ENCODE results near the gene HNRNPUL2. TPM values are rescaled to one million over a fixed set of nuclear protein-coding genes. Genes with fewer than 3 reads are reported as not detected.
A peak's percentile ranks its signal among the peaks of the same experiment; 100 is the strongest.

Gene HNRNPUL2
- total RNA-seq, 1 donor from 2014 or later = 45.6 TPM

DNA sequence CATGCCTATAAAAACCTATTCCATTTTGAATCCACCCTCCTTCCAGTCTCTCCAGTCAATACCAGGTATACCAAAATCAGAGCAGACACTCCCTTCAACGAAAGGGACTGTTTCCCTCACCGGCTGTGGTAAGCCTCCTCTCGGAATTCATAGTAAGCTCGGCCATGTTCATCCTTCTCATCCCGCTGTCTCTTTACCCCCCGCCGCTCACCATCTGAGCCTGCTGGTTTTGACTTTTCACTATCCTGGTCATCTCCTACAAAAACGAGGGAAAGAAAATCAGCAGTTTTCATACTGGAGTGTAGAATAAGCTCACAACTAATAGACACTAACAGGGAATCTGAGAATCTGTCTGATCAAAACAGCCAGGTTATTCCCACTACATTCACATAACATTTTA lies 3.1 kb downstream of the HNRNPUL2 start:
- Mint-ChIP-seq H3K4me3 (ENCODE audit: unreplicated experiment) (peak overlapping the region; percentile 96), H3K9me3 (ENCODE audit: low read depth) (no peaks in the 10 kb centered on the region), H3K27ac (ENCODE audit: unreplicated experiment) (peak overlapping the region; percentile 98), H3K27me3 (ENCODE audit: low read depth) (no peaks in the 10 kb centered on the region), H3K4me1 (ENCODE audit: low read depth) (peaks cover 38% of the 10 kb centered on the region), H3K36me3 (ENCODE audit: low read depth) (peaks cover 38% of the 10 kb centered on the region)
- no peak for DNase-seq (ENCODE audit: low spot score)
- TF ChIP-seq, protein P1, sequence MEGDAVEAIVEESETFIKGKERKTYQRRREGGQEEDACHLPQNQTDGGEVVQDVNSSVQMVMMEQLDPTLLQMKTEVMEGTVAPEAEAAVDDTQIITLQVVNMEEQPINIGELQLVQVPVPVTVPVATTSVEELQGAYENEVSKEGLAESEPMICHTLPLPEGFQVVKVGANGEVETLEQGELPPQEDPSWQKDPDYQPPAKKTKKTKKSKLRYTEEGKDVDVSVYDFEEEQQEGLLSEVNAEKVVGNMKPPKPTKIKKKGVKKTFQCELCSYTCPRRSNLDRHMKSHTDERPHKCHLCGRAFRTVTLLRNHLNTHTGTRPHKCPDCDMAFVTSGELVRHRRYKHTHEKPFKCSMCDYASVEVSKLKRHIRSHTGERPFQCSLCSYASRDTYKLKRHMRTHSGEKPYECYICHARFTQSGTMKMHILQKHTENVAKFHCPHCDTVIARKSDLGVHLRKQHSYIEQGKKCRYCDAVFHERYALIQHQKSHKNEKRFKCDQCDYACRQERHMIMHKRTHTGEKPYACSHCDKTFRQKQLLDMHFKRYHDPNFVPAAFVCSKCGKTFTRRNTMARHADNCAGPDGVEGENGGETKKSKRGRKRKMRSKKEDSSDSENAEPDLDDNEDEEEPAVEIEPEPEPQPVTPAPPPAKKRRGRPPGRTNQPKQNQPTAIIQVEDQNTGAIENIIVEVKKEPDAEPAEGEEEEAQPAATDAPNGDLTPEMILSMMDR (IDR thresholded peaks at IDR 0.05) = no peak

DNA sequence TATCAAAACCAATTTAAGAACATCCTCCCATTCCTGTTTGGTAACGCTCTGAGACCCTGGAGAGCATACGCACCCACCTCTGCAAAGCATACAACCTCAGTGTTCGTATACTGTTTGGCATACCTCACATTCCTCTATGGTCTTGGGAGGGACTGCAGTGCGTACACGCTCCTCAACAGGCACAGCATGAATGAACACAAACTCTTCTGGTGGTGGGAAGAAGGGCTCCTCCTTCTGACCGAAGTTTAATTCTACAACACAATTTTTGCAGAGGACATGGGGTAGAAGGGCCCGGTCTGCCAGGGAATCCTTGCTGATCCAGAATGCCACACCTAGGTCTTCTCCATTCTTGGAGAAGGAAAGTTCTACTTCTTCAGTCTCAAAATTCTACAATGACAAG lies 5.3 kb downstream of the HNRNPUL2 start:
- H3K27ac Mint-ChIP-seq (ENCODE audit: unreplicated experiment) = peak overlapping the region; percentile 52
- H3K4me3 Mint-ChIP-seq (ENCODE audit: unreplicated experiment) = no peak overlapping the region
- DNase-seq (ENCODE audit: low spot score) = no peak
- peaks cover 37% of the 10 kb centered on the region for H3K4me1 Mint-ChIP-seq (ENCODE audit: low read depth)
- no peaks in the 10 kb centered on the region for H3K9me3 Mint-ChIP-seq (ENCODE audit: low read depth)
- peaks cover 46% of the 10 kb centered on the region for H3K36me3 Mint-ChIP-seq (ENCODE audit: low read depth)
- H3K27me3 Mint-ChIP-seq (ENCODE audit: low read depth) = no peaks in the 10 kb centered on the region
- TF ChIP-seq, protein P1 (IDR thresholded peaks at IDR 0.05) = peak; percentile 52

DNA sequence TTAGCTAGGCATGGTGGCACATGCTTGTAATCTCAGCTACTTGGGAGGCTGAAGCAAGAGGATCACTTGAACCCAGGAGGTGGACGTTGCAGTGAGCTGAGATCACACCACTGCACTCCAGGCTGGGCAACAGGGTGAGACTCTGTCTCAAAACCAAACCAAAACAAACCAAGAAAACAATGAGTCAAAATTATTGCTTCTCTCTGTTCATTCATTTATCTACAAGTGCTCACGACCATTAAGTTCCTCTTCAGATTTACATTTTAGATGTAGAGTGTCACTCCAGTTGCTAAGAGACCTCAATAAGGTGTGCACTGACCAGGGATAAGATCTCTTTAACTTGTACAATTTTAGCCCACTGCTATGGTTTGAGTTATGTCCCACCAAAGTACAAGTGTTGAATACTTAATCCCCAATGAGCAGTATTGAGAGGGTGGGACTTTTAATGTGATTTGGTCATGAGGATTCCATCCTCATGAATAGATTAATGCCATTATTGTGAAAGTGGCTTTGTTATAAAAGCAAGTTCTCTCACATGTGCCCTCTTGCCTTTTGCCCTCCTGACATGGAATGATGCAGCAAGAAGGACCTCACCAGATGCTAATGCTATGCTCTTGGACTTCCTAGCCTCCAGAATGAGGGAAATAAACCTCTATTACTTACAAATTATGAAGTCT lies 7.8 kb downstream of the HNRNPUL2 start:
- Mint-ChIP-seq H3K36me3 (ENCODE audit: low read depth) (peaks cover 61% of the 10 kb centered on the region), H3K27ac (ENCODE audit: unreplicated experiment) (peak overlapping the region; percentile 59), H3K9me3 (ENCODE audit: low read depth) (no peaks in the 10 kb centered on the region), H3K4me3 (ENCODE audit: unreplicated experiment) (no peak overlapping the region), H3K4me1 (ENCODE audit: low read depth) (peaks cover 26% of the 10 kb centered on the region), H3K27me3 (ENCODE audit: low read depth) (no peaks in the 10 kb centered on the region)
- no peak for DNase-seq (ENCODE audit: low spot score)
- TF ChIP-seq, protein P1 (IDR thresholded peaks at IDR 0.05) = no peak

DNA sequence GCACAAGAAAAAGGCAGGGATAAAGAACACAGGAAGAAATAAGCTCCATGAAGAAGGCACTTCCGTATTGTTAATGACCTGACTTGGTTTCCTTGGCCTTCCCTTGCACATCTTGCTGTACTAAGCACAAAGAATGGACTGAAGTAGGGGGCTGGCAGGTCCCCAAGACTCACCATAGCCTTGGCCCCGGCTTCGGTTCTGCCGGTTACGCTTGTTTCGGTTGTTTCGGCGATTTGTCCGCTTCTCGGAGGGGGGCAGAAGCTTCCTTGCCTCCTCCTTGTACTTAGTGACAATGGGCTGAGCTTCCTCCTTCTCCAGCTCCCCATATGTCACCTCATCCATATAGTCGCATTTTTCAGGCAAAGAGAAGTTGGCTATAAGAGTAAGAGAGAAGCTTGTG lies 10.4 kb downstream of the HNRNPUL2 start:
- peaks cover 54% of the 10 kb centered on the region for H3K36me3 Mint-ChIP-seq (ENCODE audit: low read depth)
- no peaks in the 10 kb centered on the region for H3K9me3 Mint-ChIP-seq (ENCODE audit: low read depth)
- no peaks in the 10 kb centered on the region for H3K27me3 Mint-ChIP-seq (ENCODE audit: low read depth)
- peaks cover 10% of the 10 kb centered on the region for H3K4me1 Mint-ChIP-seq (ENCODE audit: low read depth)
- H3K4me3 Mint-ChIP-seq (ENCODE audit: unreplicated experiment) = no peak overlapping the region
- DNase-seq (ENCODE audit: low spot score) = peak; percentile 58
- H3K27ac Mint-ChIP-seq (ENCODE audit: unreplicated experiment) = no peak overlapping the region
- TF ChIP-seq, protein P1 (IDR thresholded peaks at IDR 0.05) = no peak

DNA sequence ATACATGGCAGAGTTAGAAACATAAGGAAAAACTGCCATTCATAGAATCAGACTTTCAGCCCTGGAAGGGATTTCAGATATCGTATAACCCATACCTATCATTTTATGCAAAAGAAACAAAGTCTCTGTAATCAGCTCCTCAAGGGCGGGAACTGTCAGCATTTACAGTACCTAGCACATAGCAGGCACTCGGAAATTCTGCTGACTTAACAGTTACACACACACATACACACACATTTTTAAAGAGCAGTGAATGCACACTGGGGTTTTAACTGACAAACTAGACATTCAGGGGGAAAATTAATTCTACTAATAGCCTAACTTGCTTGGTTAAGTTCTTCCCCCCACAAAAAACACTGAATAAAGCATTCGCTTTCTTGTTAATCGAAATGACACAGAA lies 11.1 kb downstream of the HNRNPUL2 start:
- peaks cover 8% of the 10 kb centered on the region for H3K4me1 Mint-ChIP-seq (ENCODE audit: low read depth)
- DNase-seq (ENCODE audit: low spot score) = no peak
- no peaks in the 10 kb centered on the region for H3K9me3 Mint-ChIP-seq (ENCODE audit: low read depth)
- TF ChIP-seq, protein P1 (IDR thresholded peaks at IDR 0.05) = no peak
- H3K27ac Mint-ChIP-seq (ENCODE audit: unreplicated experiment) = no peak overlapping the region
- peaks cover 49% of the 10 kb centered on the region for H3K36me3 Mint-ChIP-seq (ENCODE audit: low read depth)
- no peak overlapping the region for H3K4me3 Mint-ChIP-seq (ENCODE audit: unreplicated experiment)
- no peaks in the 10 kb centered on the region for H3K27me3 Mint-ChIP-seq (ENCODE audit: low read depth)

All from chondrocyte (in vitro differentiated cells).